HEK293T (cell line): Measurements from ENCODE around the gene CAT.

Source experiments
- BHLHE40 ChIP-seq: fragments of 450-650 bp; IDR thresholded peaks from 2 replicates; pipeline ENCODE4 v1.6.1; 2016; ENCODE audit warnings: mild to moderate bottlenecking, moderate library complexity, borderline replicate concordance
- ELF4 ChIP-seq: fragments of 450-650 bp; IDR thresholded peaks from 2 replicates; pipeline ENCODE4 v1.6.1; 2017; ENCODE audit warnings: antibody characterized with exemption
- SP1 ChIP-seq: fragments of 450-650 bp; IDR thresholded peaks from 2 replicates; pipeline ENCODE4 v1.6.1; 2017
- SUZ12 ChIP-seq: fragments of 450-650 bp; IDR thresholded peaks from 2 replicates; pipeline ENCODE4 v1.6.1; 2016; ENCODE audit warnings: mild to moderate bottlenecking

GRCh38 chr11:34508524-34508923, 69.8 kb downstream of the CAT start:
- TF ChIP-seq BHLHE40 (no peak), SUZ12 (no peak), ELF4 (no peak), SP1 (no peak)
